SK-N-SH treated with all-trans-retinoic acid at 6 μM for 48 hours (cell line): ENCODE data around the gene LARP4B.

Experiments
- ATAC-seq: fragments of 200-7000 bp; cut with Tn5 transposase; 3 replicates; pipeline ENCODE4 v1.9.1; 2020; ENCODE audit warnings: mild to moderate bottlenecking, moderate library complexity
- ARNTL ChIP-seq: fragments of 450-650 bp; formaldehyde crosslinking; IDR thresholded peaks from 2 replicates; pipeline ENCODE4 v1.5.0; 2020; ENCODE audit warnings: low read depth, mild to moderate bottlenecking, moderate library complexity, borderline replicate concordance
- BACH2 ChIP-seq: fragments of 250-450 bp; sonication (Bioruptor Pico); IDR thresholded peaks from 2 replicates; pipeline ENCODE4 v1.9.0; 2021; ENCODE audit warnings: mild to moderate bottlenecking, borderline replicate concordance
- CREB5 ChIP-seq: fragments of 250-450 bp; sonication (Bioruptor Pico); IDR thresholded peaks from 2 replicates; pipeline ENCODE4 v1.5.1; 2020; ENCODE audit warnings: low read depth, mild to moderate bottlenecking, moderate library complexity
- CSDC2 ChIP-seq: fragments of 250-450 bp; sonication (Bioruptor Pico); IDR thresholded peaks from 2 replicates; pipeline ENCODE4 v1.5.0; 2020; ENCODE audit warnings: mild to moderate bottlenecking, moderate library complexity
- CSRNP3 ChIP-seq: fragments of 250-450 bp; sonication (Bioruptor Pico); IDR thresholded peaks from 2 replicates; pipeline ENCODE4 v1.5.1; 2021; ENCODE audit warnings: mild to moderate bottlenecking, moderate library complexity
- ESRRG ChIP-seq: fragments of 250-450 bp; sonication (Bioruptor Pico); IDR thresholded peaks from 2 replicates; pipeline ENCODE4 v1.6.1; 2021; ENCODE audit warnings: mild to moderate bottlenecking
- GLIS3 ChIP-seq: fragments of 250-450 bp; sonication (Bioruptor Pico); IDR thresholded peaks from 2 replicates; pipeline ENCODE4 v1.5.0; 2020; ENCODE audit warnings: mild to moderate bottlenecking, moderate library complexity
- ISL1 ChIP-seq: fragments of 250-450 bp; sonication (Bioruptor Pico); IDR thresholded peaks from 2 replicates; pipeline ENCODE4 v2.1.2; 2022; ENCODE audit warnings: mild to moderate bottlenecking, moderate library complexity
- OSR1 ChIP-seq: fragments of 250-450 bp; sonication (Bioruptor Pico); IDR thresholded peaks from 2 replicates; pipeline ENCODE4 v1.8.0; 2022; ENCODE audit warnings: moderate library complexity, mild to moderate bottlenecking, inconsistent platforms
- PATZ1 ChIP-seq: fragments of 250-450 bp; sonication (Bioruptor Pico); IDR thresholded peaks from 2 replicates; pipeline ENCODE4 v1.8.0; 2020; ENCODE audit warnings: mild to moderate bottlenecking, moderate library complexity, borderline replicate concordance
- PPARA ChIP-seq: fragments of 250-450 bp; sonication (Bioruptor Pico); IDR thresholded peaks from 2 replicates; pipeline ENCODE4 v1.5.0; 2020; ENCODE audit warnings: mild to moderate bottlenecking, borderline replicate concordance
- RARB ChIP-seq: fragments of 250-450 bp; sonication (Bioruptor Pico); IDR thresholded peaks from 2 replicates; pipeline ENCODE4 v1.8.0; 2021; ENCODE audit warnings: mild to moderate bottlenecking, moderate library complexity
- SNAI2 ChIP-seq: fragments of 250-450 bp; sonication (Bioruptor Pico); IDR thresholded peaks from 2 replicates; pipeline ENCODE4 v1.5.0; 2020; ENCODE audit warnings: mild to moderate bottlenecking, moderate library complexity
- TCF4 ChIP-seq: fragments of 250-450 bp; sonication (Bioruptor Pico); IDR thresholded peaks from 2 replicates; pipeline ENCODE4 v1.8.0; 2021; ENCODE audit warnings: mild to moderate bottlenecking, moderate library complexity, borderline replicate concordance
- TOX ChIP-seq: fragments of 250-450 bp; sonication (Bioruptor Pico); IDR thresholded peaks from 2 replicates; pipeline ENCODE4 v1.8.0; 2021; ENCODE audit warnings: mild to moderate bottlenecking, moderate library complexity, borderline replicate concordance
- TSHZ2 ChIP-seq: fragments of 250-450 bp; sonication (Bioruptor Pico); IDR thresholded peaks from 2 replicates; pipeline ENCODE4 v1.5.0; 2020; ENCODE audit warnings: mild to moderate bottlenecking, moderate library complexity
- ZC3H10 ChIP-seq: fragments of 250-450 bp; sonication (Bioruptor Pico); IDR thresholded peaks from 2 replicates; pipeline ENCODE4 v1.5.1; 2021; ENCODE audit warnings: mild to moderate bottlenecking, moderate library complexity
- ZFP3 ChIP-seq: fragments of 250-450 bp; sonication (Bioruptor Pico); IDR thresholded peaks from 2 replicates; pipeline ENCODE4 v1.5.0; 2020; ENCODE audit warnings: mild to moderate bottlenecking, moderate library complexity
- ZFP30 ChIP-seq: fragments of 450-650 bp; formaldehyde crosslinking; IDR thresholded peaks from 2 replicates; pipeline ENCODE4 v1.5.0; 2022; ENCODE audit warnings: mild to moderate bottlenecking, moderate library complexity
- ZNF565 ChIP-seq: fragments of 450-650 bp; formaldehyde crosslinking; conservative IDR thresholded peaks from 2 replicates; pipeline ENCODE4 v1.5.0; 2020; ENCODE audit warnings: low read depth, mild to moderate bottlenecking, moderate library complexity
- ZNF70 ChIP-seq: fragments of 450-650 bp; formaldehyde crosslinking; IDR thresholded peaks from 2 replicates; pipeline ENCODE4 v1.5.0; 2020; ENCODE audit warnings: mild to moderate bottlenecking, moderate library complexity
- ZNF8 ChIP-seq: fragments of 450-650 bp; formaldehyde crosslinking; IDR thresholded peaks from 2 replicates; pipeline ENCODE4 v1.5.0; 2020; ENCODE audit warnings: mild to moderate bottlenecking, moderate library complexity
- TF ChIP-seq, protein P1 (sequence below): fragments of 250-450 bp; sonication (Bioruptor Pico); IDR thresholded peaks from 2 replicates; pipeline ENCODE4 v1.8.0; 2021; ENCODE audit warnings: low read depth, mild to moderate bottlenecking, moderate library complexity, borderline replicate concordance

The LARP4B gene

DNA sequence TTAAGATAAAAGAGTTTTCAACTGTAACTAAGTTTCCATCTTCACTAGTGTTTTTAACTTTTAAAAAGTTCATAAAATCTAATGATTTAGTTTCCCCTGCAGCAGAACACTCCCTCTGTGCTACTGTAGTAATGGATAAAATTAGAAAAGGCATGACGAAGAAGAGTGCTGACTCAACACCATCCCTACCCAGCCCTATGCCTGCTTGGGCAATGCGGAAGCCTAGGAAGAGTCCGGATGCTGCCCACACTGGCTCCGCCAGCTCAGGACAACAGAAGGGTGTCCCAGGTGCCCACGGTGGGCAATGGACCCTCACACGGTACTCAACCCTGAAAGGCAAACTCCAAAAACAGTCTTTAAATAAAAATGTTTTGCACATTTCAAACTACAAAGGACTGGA lies 118.2 kb downstream of the LARP4B start:
- ATAC-seq: no peak
- no peak for TF ChIP-seq BACH2 (CRISPR knock-in tag)
- no peak for TF ChIP-seq PATZ1 (CRISPR knock-in tag)
- TF ChIP-seq GLIS3 (CRISPR knock-in tag): no peak
- no peak for TF ChIP-seq ZFP3 (CRISPR knock-in tag)
- no peak for TF ChIP-seq CSDC2 (CRISPR knock-in tag)
- no peak for TF ChIP-seq ZC3H10 (CRISPR knock-in tag)
- no peak for TF ChIP-seq ZFP30 (CRISPR knock-in tag)
- no peak for TF ChIP-seq PPARA (CRISPR knock-in tag)
- no peak for TF ChIP-seq ZNF8 (CRISPR knock-in tag)
- TF ChIP-seq ZNF565 (CRISPR knock-in tag): no peak
- TF ChIP-seq RARB: no peak
- TF ChIP-seq SNAI2: no peak
- TF ChIP-seq ESRRG (CRISPR knock-in tag): no peak
- TF ChIP-seq TSHZ2: no peak
- TF ChIP-seq OSR1 (CRISPR knock-in tag): no peak
- TF ChIP-seq ARNTL (CRISPR knock-in tag): no peak
- TF ChIP-seq, protein P1, sequence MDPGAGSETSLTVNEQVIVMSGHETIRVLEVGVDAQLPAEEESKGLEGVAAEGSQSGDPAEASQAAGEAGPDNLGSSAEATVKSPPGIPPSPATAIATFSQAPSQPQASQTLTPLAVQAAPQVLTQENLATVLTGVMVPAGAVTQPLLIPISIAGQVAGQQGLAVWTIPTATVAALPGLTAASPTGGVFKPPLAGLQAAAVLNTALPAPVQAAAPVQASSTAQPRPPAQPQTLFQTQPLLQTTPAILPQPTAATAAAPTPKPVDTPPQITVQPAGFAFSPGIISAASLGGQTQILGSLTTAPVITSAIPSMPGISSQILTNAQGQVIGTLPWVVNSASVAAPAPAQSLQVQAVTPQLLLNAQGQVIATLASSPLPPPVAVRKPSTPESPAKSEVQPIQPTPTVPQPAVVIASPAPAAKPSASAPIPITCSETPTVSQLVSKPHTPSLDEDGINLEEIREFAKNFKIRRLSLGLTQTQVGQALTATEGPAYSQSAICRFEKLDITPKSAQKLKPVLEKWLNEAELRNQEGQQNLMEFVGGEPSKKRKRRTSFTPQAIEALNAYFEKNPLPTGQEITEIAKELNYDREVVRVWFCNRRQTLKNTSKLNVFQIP (CRISPR knock-in tag): no peak

DNA sequence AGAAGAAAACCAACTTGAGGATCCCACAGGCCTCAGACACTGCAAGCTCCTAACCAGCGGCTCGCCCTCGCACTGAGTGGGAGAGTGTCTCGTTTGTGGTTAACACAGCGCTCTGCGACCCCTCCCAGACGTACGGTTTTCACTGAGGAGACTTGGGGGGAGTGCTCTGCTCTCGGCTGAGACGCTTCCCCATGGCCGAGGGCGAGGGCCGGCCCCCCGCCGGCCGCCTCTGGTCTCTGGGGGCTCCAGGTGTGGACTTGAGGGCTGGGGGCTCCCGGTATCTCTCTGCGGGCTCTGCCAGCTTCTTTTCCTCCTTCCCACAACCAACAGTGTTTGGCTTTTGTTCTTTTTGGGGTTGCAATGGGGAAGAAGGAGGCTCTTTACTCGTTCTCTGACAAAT lies 118.7 kb downstream of the LARP4B start:
- no peak for TF ChIP-seq TCF4 (CRISPR knock-in tag)
- no peak for TF ChIP-seq CSDC2 (CRISPR knock-in tag)
- TF ChIP-seq RARB: no peak
- TF ChIP-seq CREB5: no peak
- TF ChIP-seq SNAI2: no peak
- TF ChIP-seq PATZ1 (CRISPR knock-in tag): no peak
- TF ChIP-seq CSRNP3 (CRISPR knock-in tag): no peak
- TF ChIP-seq BACH2 (CRISPR knock-in tag): no peak
- TF ChIP-seq ZNF70 (CRISPR knock-in tag): no peak
- TF ChIP-seq ZC3H10 (CRISPR knock-in tag): no peak
- TF ChIP-seq TOX (CRISPR knock-in tag): no peak
- TF ChIP-seq ZNF565 (CRISPR knock-in tag): no peak
- no peak for TF ChIP-seq ARNTL (CRISPR knock-in tag)
- no peak for TF ChIP-seq ZFP30 (CRISPR knock-in tag)
- no peak for TF ChIP-seq GLIS3 (CRISPR knock-in tag)
- no peak for TF ChIP-seq TSHZ2
- TF ChIP-seq ISL1 (CRISPR knock-in tag): no peak
- TF ChIP-seq, protein P1 (CRISPR knock-in tag): no peak
- no peak for TF ChIP-seq ZFP3 (CRISPR knock-in tag)
- no peak for TF ChIP-seq ZNF8 (CRISPR knock-in tag)
- TF ChIP-seq, all 23 proteins: peak for 0
- no peak for ATAC-seq
